ENCODE measurements around the gene HDAC4. TPM values are rescaled to one million over a fixed set of nuclear protein-coding genes. Genes with fewer than 3 reads are reported as not detected.

The HDAC4 gene
- total and polyA plus RNA-seq, 2 of the 4 experiments (the other 2 are of a cell fraction) = 4.1 to 7.2 TPM

DNA sequence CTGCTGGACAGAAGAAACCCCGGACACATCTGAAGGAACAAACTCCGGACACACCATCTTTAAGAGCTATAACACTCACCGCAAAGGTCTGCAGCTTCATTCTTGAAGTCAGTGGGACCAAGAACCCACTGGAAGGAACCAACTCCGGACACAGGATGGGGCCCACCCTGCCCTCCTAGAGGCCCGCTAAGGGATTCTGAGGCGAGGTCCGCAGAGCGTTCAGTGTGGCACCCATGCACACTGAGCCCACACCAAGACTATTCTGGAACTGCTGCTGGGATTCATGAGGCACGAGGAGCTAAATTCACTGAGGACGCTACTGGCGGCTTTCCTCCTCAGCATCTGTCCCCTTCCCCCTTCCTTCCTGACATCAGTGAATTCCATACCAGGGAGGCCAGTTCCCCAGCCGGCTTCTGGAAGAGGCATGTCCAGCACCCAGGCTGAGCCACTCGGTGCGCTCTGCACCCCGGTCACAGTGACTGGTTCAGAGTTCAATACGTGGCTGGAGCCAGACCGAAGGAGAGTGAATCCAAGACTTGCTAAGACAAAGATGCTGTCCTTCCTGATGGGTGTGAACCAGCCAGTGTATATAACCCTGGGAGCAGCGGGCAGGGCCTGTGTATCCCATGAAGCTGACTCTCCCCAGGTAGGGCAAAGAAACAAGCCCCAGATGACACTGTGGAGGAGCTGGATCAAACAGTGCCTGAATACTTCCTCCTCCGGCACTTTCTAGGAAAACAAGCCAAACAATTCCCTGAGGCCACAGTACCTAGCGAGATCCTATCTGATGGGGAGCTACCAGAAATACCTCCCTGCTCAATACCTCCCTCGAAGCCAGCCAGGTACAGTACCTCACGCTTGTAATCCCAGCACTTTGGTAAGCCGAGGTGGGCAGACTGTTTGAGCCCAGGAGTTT lies 11.1 kb downstream of the HDAC4 start (continued):
- no peak for TF ChIP-seq SMC3 (IDR thresholded peaks at IDR 0.05; ENCODE audit: low read depth, low read length)

- H2BK15ac ChIP-seq (ENCODE audit: low read depth, low read length) = no peak overlapping the region
- ATAC-seq (ENCODE audit: low read depth) = no peak
- no peak overlapping the region for H3K23ac ChIP-seq (ENCODE audit: low read depth, low read length)
- H3K4me1 ChIP-seq (ENCODE audit: control insufficient read depth, insufficient read depth, low read length) = peaks cover 7% of the 10 kb centered on the region
- H3K4me2 ChIP-seq (ENCODE audit: low read depth, low read length) = no peak overlapping the region
- H3K56ac ChIP-seq (ENCODE audit: extremely low read depth, insufficient read depth, low read length) = no peak overlapping the region
- in situ Hi-C loops (cut with MboI; ENCODE audit: low sequenced_read_pairs) (no loop called here), dilution Hi-C loops (cut with HindIII; ENCODE audit: low sequenced_read_pairs, unreplicated experiment) (no loop called here), intact Hi-C loops (cut with micrococcal nuclease) (no loop called here)
- no peak overlapping the region for H4K91ac ChIP-seq (ENCODE audit: insufficient read depth, low read depth, low read length)
- no peak overlapping the region for H2AK5ac ChIP-seq (ENCODE audit: low read depth, low read length)
- no peaks in the 10 kb centered on the region for H3K9me3 ChIP-seq (ENCODE audit: control insufficient read depth, insufficient read depth, low read length)
- no peak overlapping the region for H2BK120ac ChIP-seq (ENCODE audit: low read depth, low read length)
- no peak overlapping the region for H4K5ac ChIP-seq (ENCODE audit: low read depth, low read length)
- H4K8ac ChIP-seq (ENCODE audit: low read depth in 2 of 2, low read length in 2 of 2) = no peak overlapping the region
- no peak overlapping the region for H2AK9ac ChIP-seq (replicated peaks; ENCODE audit: low read depth, low read length, poor library complexity)
- no peak overlapping the region for H3K18ac ChIP-seq (ENCODE audit: low read depth, low read length)
- no peak overlapping the region for H3K9ac ChIP-seq (ENCODE audit: low read depth, low read length)
- WGBS, 2 experiments (ENCODE audit: extremely low coverage in 2 of 2, insufficient read length in 1 of 2) = 100% methylated on average over 3 of the region's 20 CpGs; no CpG with 5 or more reads in 1 of the 2 experiments
- no peak for DNase-seq
- ChIA-PET POLR2A (ENCODE audit: unreplicated experiment) (no interaction called here), CTCF (interaction anchor here (1.3 kb wide), 1 partner anchor 13 kb away, joined by 3 read pairs; the partner anchor contains the start of gene HDAC4)
- peaks cover 15% of the 10 kb centered on the region for H3K36me3 ChIP-seq (ENCODE audit: control insufficient read depth, insufficient read depth, low read length)
- H4K20me1 ChIP-seq (ENCODE audit: insufficient read depth, low read length) = peaks cover 64% of the 10 kb centered on the region
- H2AFZ ChIP-seq (replicated peaks; ENCODE audit: low read length, poor library complexity) = no peak overlapping the region
- H3K79me1 ChIP-seq (ENCODE audit: low read depth in 1 of 2, low read length in 2 of 2) = peaks cover 32 to 80% of the 10 kb centered on the region in 2 experiments; a peak in 3 of 4 replicates
- H2BK5ac ChIP-seq (ENCODE audit: low read depth, low read length, poor library complexity, severe bottlenecking) = no peak overlapping the region
- BruUV-seq (replicated peaks) = no TSS peak
- no peak overlapping the region for H3K14ac ChIP-seq (replicated peaks; ENCODE audit: low read depth, low read length)
- peaks cover 22% of the 10 kb centered on the region for H3K9me1 ChIP-seq (ENCODE audit: insufficient read depth, low read length)
- no peaks in the 10 kb centered on the region for H3K27me3 ChIP-seq (ENCODE audit: control insufficient read depth, insufficient read depth, low read length)
- H3K4ac ChIP-seq (ENCODE audit: low read depth, low read length) = no peak overlapping the region
- H3K27ac ChIP-seq (ENCODE audit: insufficient read depth, low read length) = no peak overlapping the region
- no peak overlapping the region for H2BK20ac ChIP-seq (ENCODE audit: low read depth, low read length)
- H3K4me3 ChIP-seq (ENCODE audit: insufficient read depth, low read depth, low read length) = no peak overlapping the region
- TF ChIP-seq NFE2L2 (IDR thresholded peaks at IDR 0.05; ENCODE audit: low read depth, low read length) (no peak), SMC3 (IDR thresholded peaks at IDR 0.05; ENCODE audit: low read depth, low read length) (no peak), POLR2A (IDR thresholded peaks at IDR 0.05; ENCODE audit: low read depth, low read length) (no peak), MXI1 (IDR thresholded peaks at IDR 0.05; ENCODE audit: borderline replicate concordance, low read depth, low read length) (no peak), MAZ (IDR thresholded peaks at IDR 0.05; ENCODE audit: borderline replicate concordance, low read depth, low read length) (no peak), RCOR1 (IDR thresholded peaks at IDR 0.05; ENCODE audit: insufficient replicate concordance, low read length) (no peak)
- TF ChIP-seq, protein P1, sequence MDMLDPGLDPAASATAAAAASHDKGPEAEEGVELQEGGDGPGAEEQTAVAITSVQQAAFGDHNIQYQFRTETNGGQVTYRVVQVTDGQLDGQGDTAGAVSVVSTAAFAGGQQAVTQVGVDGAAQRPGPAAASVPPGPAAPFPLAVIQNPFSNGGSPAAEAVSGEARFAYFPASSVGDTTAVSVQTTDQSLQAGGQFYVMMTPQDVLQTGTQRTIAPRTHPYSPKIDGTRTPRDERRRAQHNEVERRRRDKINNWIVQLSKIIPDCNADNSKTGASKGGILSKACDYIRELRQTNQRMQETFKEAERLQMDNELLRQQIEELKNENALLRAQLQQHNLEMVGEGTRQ (IDR thresholded peaks at IDR 0.05; ENCODE audit: low read depth, low read length) = no peak
- TF ChIP-seq, protein P2, sequence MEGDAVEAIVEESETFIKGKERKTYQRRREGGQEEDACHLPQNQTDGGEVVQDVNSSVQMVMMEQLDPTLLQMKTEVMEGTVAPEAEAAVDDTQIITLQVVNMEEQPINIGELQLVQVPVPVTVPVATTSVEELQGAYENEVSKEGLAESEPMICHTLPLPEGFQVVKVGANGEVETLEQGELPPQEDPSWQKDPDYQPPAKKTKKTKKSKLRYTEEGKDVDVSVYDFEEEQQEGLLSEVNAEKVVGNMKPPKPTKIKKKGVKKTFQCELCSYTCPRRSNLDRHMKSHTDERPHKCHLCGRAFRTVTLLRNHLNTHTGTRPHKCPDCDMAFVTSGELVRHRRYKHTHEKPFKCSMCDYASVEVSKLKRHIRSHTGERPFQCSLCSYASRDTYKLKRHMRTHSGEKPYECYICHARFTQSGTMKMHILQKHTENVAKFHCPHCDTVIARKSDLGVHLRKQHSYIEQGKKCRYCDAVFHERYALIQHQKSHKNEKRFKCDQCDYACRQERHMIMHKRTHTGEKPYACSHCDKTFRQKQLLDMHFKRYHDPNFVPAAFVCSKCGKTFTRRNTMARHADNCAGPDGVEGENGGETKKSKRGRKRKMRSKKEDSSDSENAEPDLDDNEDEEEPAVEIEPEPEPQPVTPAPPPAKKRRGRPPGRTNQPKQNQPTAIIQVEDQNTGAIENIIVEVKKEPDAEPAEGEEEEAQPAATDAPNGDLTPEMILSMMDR (conservative IDR thresholded peaks at IDR 0.05; ENCODE audit: low read depth, low read length) = no peak
Measured at GRCh38 chr2:239388236-239389151, 12.3 kb downstream of the HDAC4 start.

All from IMR-90 (cell line).